ENCODE measurements around the gene VANGL2. TPM values are rescaled to one million over a fixed set of nuclear protein-coding genes. Genes with fewer than 3 reads are reported as not detected.

Gene VANGL2
- total RNA-seq, 4 donors from 2014 or later, result 0.20 to 3.7 (median 2.7) TPM

- H3K36me3 ChIP-seq, result no peaks in the 10 kb centered on the region
- no peak overlapping the region for H3K4me3 ChIP-seq
- 84 to 87% methylated on average over 4 to 5 of the region's 5 CpGs for WGBS, 2 donors (ENCODE audit: low coverage in 1 of 2)
- intact Hi-C loops (cut with DNase I; ENCODE audit: low total_unique reads) (no loop called here), in situ Hi-C loops (cut with MboI; ENCODE audit: low pct_ligation_motif_present in 1 of 4, low pct_unique_long_range_greater_than_20kb in 1 of 4, low sequenced_read_pairs in 3 of 4) (loop anchor here (5.0 to 25.0 kb wide), 3 partner anchors 179 to 186 kb away; no protein-coding TSS in a partner anchor)
- H3K27ac ChIP-seq, result no peak overlapping the region
- DNase-seq, result no peak
- TF ChIP-seq POLR2AphosphoS5 (IDR thresholded peaks at IDR 0.05) (no peak), CTCF (IDR thresholded peaks at IDR 0.05) (no peak), EP300 (IDR thresholded peaks at IDR 0.05; ENCODE audit: low read depth) (no peak), POLR2A (IDR thresholded peaks at IDR 0.05) (no peak)
- H3K4me1 ChIP-seq, result peaks cover 0 to 20% (median 7%) of the 10 kb centered on the region in 4 donors
- H3K9me3 ChIP-seq, result no peaks in the 10 kb centered on the region
- no peaks in the 10 kb centered on the region for H3K27me3 ChIP-seq
Observed at GRCh38 chr1:160425847-160426246, 25.5 kb downstream of the VANGL2 start.

- no peak for DNase-seq
- H3K27me3 ChIP-seq, result no peaks in the 10 kb centered on the region
- TF ChIP-seq EP300 (IDR thresholded peaks at IDR 0.05; ENCODE audit: low read depth), result no peak
- TF ChIP-seq POLR2AphosphoS5 (IDR thresholded peaks at IDR 0.05), result no peak
- no peak for TF ChIP-seq POLR2A (IDR thresholded peaks at IDR 0.05)
- TF ChIP-seq CTCF (IDR thresholded peaks at IDR 0.05), result no peak
- 82 to 91% methylated on average over 4 to 7 of the region's 7 CpGs for whole genome bisulfite sequencing, 2 donors (ENCODE audit: low coverage in 1 of 2)
- intact Hi-C loops (cut with DNase I; ENCODE audit: low total_unique reads) (no loop called here), in situ Hi-C loops (cut with MboI; ENCODE audit: low pct_ligation_motif_present in 1 of 4, low pct_unique_long_range_greater_than_20kb in 1 of 4, low sequenced_read_pairs in 3 of 4) (loop anchor here (5.0 to 25.0 kb wide), 3 partner anchors 177 to 185 kb away; no protein-coding TSS in a partner anchor)
- no peaks in the 10 kb centered on the region for H3K36me3 ChIP-seq
- no peaks in the 10 kb centered on the region for H3K9me3 ChIP-seq
- H3K4me1 ChIP-seq, result peaks cover 0 to 27% (median 7%) of the 10 kb centered on the region in 4 donors
- no peak overlapping the region for H3K27ac ChIP-seq
- no peak overlapping the region for H3K4me3 ChIP-seq
Observed at GRCh38 chr1:160427625-160428024, 27.3 kb downstream of the VANGL2 start.

- no peaks in the 10 kb centered on the region for H3K9me3 ChIP-seq
- H3K27me3 ChIP-seq, result no peaks in the 10 kb centered on the region
- TF ChIP-seq EP300 (IDR thresholded peaks at IDR 0.05; ENCODE audit: low read depth) (no peak), POLR2A (IDR thresholded peaks at IDR 0.05) (no peak), POLR2AphosphoS5 (IDR thresholded peaks at IDR 0.05) (no peak), CTCF (IDR thresholded peaks at IDR 0.05) (no peak)
- no peak for DNase-seq
- H3K4me3 ChIP-seq, result no peak overlapping the region
- H3K27ac ChIP-seq, result peak overlapping the region in 2 of 4 donors; percentile 22 to 52
- in situ Hi-C loops (cut with MboI; ENCODE audit: low pct_ligation_motif_present in 1 of 4, low pct_unique_long_range_greater_than_20kb in 1 of 4, low sequenced_read_pairs in 3 of 4), result loop anchor here (5.0 to 25.0 kb wide), 3 partner anchors 177 to 184 kb away; no protein-coding TSS in a partner anchor
- 88 to 91% methylated on average over 8 of the region's 8 CpGs for WGBS, 2 donors (ENCODE audit: low coverage in 1 of 2)
- peaks cover 0 to 32% (median 7%) of the 10 kb centered on the region in 4 donors for H3K4me1 ChIP-seq
- no peaks in the 10 kb centered on the region for H3K36me3 ChIP-seq
- intact Hi-C loops (cut with DNase I; ENCODE audit: low total_unique reads), result no loop called here
Observed at GRCh38 chr1:160428053-160428452, 27.7 kb downstream of the VANGL2 start.

GRCh38 chr1:160428655-160429054 is 28.3 kb downstream of the VANGL2 start:
- H3K27ac ChIP-seq, result peak overlapping the region; percentile 22 to 66 (median 56)
- intact Hi-C loops (cut with DNase I; ENCODE audit: low total_unique reads) (no loop called here), in situ Hi-C loops (cut with MboI; ENCODE audit: low pct_ligation_motif_present in 1 of 4, low pct_unique_long_range_greater_than_20kb in 1 of 4, low sequenced_read_pairs in 3 of 4) (loop anchor here (5.0 to 25.0 kb wide), 3 partner anchors 176 to 184 kb away; no protein-coding TSS in a partner anchor)
- peak; percentile 75 for DNase-seq
- H3K4me1 ChIP-seq, result peaks cover 0 to 32% (median 7%) of the 10 kb centered on the region in 4 donors
- no peak for TF ChIP-seq EP300 (IDR thresholded peaks at IDR 0.05; ENCODE audit: low read depth)
- peak; percentile 46 to 79 (median 58) for TF ChIP-seq CTCF (IDR thresholded peaks at IDR 0.05)
- 33 to 50% methylated on average over 1 of the region's 1 CpG for WGBS, 2 donors (ENCODE audit: low coverage in 1 of 2)
- no peaks in the 10 kb centered on the region for H3K9me3 ChIP-seq
- H3K27me3 ChIP-seq, result no peaks in the 10 kb centered on the region
- H3K36me3 ChIP-seq, result no peaks in the 10 kb centered on the region
- H3K4me3 ChIP-seq, result no peak overlapping the region

All from transverse colon (tissue), 4 donors.